Gastroesophageal sphincter (tissue), 3 donors: ENCODE results near the gene FITM2.

ENCODE experiments used
- EP300 ChIP-seq: sonication (generic); formaldehyde crosslinking; IDR thresholded peaks from one replicate; pipeline ENCODE4 v1.6.1; 2017; ENCODE audit warnings: antibody characterized with exemption, mild to moderate bottlenecking
- POLR2AphosphoS5 ChIP-seq: sonication (generic); formaldehyde crosslinking; IDR thresholded peaks from one replicate; pipeline ENCODE4 v1.6.1; 2017; ENCODE audit warnings: antibody characterized with exemption
- TF ChIP-seq, protein P1 (sequence below), 4 experiments: fragments of 200-600 bp in 2 of 4; fragments of 450-650 bp in 2 of 4; sonication (generic) in 1 of 4; IDR thresholded peaks; one replicate each; pipeline ENCODE4 v1.5.1; 2017 to 2019; ENCODE audit warnings: antibody characterized with exemption in 4 of 4, mild to moderate bottlenecking in 2 of 4, moderate library complexity in 2 of 4

- TF ChIP-seq EP300 (no peak), POLR2AphosphoS5 (no peak)
- TF ChIP-seq, protein P1, sequence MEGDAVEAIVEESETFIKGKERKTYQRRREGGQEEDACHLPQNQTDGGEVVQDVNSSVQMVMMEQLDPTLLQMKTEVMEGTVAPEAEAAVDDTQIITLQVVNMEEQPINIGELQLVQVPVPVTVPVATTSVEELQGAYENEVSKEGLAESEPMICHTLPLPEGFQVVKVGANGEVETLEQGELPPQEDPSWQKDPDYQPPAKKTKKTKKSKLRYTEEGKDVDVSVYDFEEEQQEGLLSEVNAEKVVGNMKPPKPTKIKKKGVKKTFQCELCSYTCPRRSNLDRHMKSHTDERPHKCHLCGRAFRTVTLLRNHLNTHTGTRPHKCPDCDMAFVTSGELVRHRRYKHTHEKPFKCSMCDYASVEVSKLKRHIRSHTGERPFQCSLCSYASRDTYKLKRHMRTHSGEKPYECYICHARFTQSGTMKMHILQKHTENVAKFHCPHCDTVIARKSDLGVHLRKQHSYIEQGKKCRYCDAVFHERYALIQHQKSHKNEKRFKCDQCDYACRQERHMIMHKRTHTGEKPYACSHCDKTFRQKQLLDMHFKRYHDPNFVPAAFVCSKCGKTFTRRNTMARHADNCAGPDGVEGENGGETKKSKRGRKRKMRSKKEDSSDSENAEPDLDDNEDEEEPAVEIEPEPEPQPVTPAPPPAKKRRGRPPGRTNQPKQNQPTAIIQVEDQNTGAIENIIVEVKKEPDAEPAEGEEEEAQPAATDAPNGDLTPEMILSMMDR (IDR thresholded peaks at IDR 0.05): no peak
Measured at GRCh38 chr20:44342248-44342647, 31.2 kb upstream of the FITM2 start.
